SK-N-MC (cell line): ENCODE measurements around the gene HIBCH.

Experiments
- EZH2 ChIP-seq: fragments of 200-600 bp; sonication (generic); IDR thresholded peaks from one replicate; pipeline ENCODE4 v1.6.1; 2017; ENCODE audit warnings: antibody characterized with exemption
- POLR2AphosphoS5 ChIP-seq: IDR thresholded peaks from 2 replicates; pipeline ENCODE4 v1.6.1; 2012; ENCODE audit warnings: mild to moderate bottlenecking, low read depth, low read length, borderline replicate concordance

DNA sequence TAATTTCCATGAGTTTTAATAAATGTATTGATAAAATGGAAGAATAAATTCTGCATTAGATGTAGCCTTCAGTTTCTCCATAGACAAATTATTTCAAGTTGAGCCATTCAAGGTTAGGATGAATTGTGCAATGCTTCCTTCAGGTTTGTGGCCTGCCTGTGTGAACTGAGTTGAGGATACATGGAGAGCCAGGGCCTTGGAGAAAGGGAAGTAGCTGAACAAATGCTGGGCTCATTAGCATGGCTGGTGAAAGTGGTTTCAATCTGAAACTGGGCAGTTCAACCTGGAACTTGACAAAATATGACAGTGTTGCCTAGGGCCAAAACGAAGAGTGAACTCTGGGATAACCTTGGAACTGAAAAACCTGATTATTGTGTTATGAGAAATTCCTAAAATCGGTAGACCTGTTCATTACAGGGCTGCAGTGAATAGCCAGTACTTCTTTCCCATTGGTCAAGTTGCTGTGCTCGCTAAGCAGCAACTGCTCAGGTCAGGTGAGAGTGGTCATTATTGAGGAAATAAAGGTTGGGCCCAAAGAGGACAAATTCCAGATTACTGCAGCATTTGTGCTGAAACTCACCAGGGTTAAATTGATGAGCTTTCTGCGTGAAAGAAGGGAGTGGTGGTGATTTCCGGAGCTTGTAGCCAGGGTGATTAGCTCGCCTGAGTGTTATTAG lies 36.5 kb upstream of the HIBCH start:
- TF ChIP-seq POLR2AphosphoS5 (no peak), EZH2 (no peak)
